Activated CD4-positive, CD25-positive, alpha-beta regulatory T cell treated with anti-CD3 and anti-CD28 coated beads, Interleukin-2, amount 50 U/mL, for 24 hours (primary cell): ENCODE data around the gene DRC3.

Source experiments
- ATAC-seq, 2 donors: fragments of 150-1000 bp; cut with Tn5 transposase; one replicate each; pipeline ENCODE4 v1.10.0; 2021; ENCODE audit warnings: mild to moderate bottlenecking in 1 of 2, moderate library complexity in 1 of 2

Gene DRC3

DNA sequence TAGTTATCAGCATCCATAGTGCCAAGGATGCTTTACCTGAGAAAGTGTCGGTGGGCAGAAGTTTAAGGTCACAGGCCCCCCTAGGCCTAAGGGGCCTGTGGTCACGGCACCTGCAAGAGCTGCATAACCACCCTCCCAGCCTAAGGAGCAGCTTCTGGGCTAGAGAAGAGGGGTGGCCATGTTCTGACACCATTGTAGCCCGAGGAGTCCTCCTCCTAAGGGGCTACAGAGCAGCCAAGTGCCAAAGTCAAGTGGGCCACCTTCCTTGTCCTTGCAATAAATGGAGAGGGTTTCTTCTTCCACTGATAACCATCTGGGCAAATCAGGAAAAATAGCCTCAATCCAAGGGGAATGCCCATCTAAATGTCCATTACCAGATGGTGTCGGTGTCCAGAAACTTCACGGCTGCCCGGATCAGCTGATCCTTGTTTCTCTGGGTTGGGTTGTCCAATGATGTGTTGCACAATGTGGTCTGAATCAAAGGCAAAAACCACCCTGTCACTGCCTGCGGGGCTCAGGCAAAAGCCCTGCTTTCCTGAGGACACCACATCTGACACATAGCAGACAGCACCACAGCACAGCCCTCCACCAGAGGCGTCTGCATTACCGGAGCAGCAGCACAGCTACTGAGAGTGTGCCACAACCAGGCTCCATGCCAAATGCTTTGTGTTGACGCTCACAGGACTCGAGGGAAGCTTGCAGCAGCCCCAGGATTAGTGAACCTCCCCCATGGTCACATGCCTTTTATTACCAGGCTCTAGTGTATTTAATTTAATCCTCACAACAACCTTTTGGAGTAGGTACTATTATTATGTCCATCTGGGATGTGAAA lies 53.5 kb downstream of the DRC3 start:
- no peak for ATAC-seq

- no peak for ATAC-seq
These were observed 54.6 kb downstream of the DRC3 start for GRCh38 chr17:18027280-18027679.

DNA sequence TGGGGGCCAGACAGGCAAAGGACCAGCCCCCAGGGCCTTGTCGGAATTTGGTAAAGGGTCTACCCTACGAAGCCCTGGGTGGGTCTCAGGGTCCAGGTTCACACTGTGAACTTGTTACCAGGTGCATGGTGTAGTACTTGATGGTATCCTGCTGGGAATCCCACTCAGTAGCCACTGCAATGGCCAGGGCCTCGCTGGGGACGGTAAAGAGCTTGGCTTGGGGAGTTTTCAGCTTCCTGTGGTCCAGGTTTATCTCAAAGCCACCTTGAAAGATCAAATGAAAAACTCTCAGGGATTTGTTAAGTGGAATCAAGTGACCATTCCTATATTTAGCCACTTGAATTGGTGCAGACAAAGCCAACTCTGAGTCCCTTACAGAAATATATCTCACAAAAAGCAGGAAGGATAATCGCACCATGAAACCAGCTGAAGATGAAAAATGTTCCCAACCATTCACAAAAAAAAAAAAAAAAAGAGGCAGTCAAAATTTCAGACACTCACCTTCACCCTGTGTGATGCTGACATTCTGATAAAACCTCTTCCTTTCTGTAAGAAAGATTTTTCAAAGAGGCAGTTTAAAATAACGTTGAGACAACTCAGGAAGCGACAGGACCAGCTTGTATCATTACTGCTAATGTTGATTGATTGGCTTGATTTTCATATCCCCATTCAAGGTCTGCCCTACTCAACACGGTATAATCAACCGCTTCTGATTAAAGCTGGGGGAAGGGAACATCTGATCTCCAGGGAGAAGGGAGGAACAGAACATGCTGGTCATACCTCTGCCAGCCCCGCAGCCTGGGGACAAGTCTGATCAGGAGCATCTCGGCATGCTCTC lies 55.7 kb downstream of the DRC3 start:
- no peak for ATAC-seq

DNA sequence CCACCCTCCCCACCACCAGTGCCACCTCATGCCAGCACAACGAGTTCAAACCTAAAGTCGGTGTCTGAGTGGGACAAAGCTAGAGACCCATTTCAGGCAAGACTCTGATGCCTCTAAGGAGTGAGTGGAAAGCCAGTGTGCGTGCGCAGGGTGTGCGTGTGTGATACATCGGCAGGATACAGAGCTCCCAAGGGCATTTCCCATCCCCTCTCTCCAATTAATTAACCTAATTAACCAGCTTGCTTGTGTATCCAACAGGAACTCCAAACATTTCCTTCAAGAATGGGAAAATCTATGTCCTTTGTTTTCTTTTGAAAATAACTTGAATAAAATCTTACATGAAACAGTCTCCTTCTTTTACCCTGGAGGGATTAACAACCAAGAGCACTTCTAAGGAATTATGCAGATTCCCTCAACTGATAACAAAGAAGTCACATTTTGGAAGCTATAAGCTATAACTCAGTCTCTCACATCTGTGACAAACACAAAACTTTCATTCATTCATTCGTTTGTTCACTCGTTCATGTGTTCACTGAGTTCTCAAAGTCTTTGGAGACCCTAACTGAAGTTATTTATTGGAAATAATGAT lies 56.4 kb downstream of the DRC3 start:
- no peak for ATAC-seq

DNA sequence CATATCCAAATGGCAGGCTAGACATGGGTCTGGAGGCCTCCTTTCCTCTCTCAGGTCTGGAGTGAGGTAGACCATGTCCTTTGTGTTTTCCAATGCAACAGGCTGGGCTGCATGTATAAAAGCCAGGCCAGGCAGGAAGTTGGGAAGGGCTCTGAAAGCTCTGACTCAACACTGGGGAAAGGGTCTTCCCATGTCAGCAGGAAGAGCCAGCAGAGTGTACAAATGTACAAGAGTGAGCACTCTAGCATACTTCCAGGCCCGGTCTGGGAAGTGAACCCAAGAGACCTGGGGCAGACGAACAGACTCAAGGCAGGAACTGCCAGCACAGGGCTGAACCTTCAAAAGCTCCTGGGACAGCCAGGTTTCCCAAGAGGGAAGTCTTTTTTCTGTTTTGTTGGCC lies 59.3 kb downstream of the DRC3 start:
- ATAC-seq, result no peak

- ATAC-seq, result peak; percentile 57 to 64
These were observed 60.9 kb downstream of the DRC3 start for GRCh38 chr17:18033442-18034099.

GRCh38 chr17:18035704-18036103 lies 63.0 kb downstream of the DRC3 start:
- no peak for ATAC-seq

DNA sequence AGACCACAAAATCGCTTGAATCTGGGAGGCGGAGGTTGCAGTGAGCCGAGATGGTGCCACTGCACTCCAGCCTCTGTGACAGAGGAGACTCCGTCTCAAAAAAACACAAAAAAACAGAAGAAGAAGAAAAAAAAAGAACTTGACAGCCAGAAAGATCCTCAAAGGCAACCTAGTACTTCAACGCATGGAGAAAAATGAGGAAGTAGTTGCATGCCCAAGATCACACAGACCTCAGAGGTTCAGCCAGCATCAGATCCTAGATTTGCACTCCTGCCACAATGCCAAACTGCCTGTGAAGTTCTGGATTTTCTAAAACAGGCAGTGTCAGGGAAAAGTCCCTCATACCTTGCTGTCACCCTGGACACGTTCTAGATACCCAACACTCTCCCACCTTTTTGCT lies 64.8 kb downstream of the DRC3 start:
- ATAC-seq, result no peak

GRCh38 chr17:18038149-18038850 lies 65.6 kb downstream of the DRC3 start:
- peak; percentile 49 to 59 for ATAC-seq

- peak; percentile 88 to 90 for ATAC-seq
These were observed 66.3 kb downstream of the DRC3 start, which contains the start of the genes ATPAF2 and GID4 for GRCh38 chr17:18038861-18039534. Gene ATPAF2 (minus strand): TSS chr17:18039168. CDS start chr17:18039013, 155 bp downstream. Gene GID4 (plus strand): TSS chr17:18039408. CDS start chr17:18039465, 57 bp downstream.

GRCh38 chr17:18039535-18040260 lies 67.0 kb downstream of the DRC3 start:
- peak; percentile 6 to 12 for ATAC-seq

- no peak for ATAC-seq
These were observed 67.7 kb downstream of the DRC3 start for GRCh38 chr17:18040261-18040858.

DNA sequence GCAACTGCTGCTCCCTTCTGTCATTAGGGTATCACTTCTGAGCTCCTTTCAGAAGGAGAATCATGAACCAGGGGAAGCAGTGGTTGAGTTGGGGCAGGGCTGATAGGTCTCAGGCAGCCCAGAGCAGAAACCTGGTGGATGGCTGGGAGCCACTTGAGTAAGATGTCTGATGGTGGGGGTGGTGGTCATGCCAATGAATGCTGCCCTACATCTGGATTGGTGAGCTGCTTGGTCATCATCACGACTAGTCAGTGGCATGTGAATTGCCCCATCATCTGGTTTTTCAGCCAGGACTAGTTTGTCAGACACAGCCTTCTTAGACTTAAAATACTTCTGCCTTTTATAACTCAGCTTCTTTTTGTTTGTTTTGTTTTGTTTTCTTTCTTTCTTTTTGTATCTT lies 69.1 kb downstream of the DRC3 start:
- no peak for ATAC-seq

DNA sequence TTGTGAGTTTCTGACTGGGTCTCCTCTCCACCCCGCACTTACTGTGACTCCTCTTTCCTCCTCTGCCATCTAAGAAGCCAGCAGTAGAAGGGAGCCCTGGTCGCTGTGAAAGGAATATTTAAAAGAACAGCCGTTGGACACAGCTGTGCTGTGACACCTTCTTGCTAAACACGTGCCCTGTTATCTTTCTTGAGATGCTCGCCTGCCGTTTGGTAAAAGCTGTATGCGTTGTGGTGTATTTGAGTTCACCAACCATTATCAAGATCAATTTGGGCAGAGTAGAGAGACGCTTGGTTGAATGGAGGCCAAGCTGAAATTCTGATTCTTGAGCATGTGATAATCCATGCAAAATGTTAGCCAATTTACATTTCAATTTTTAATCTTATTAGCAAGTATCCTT lies 70.3 kb downstream of the DRC3 start:
- no peak for ATAC-seq

DNA sequence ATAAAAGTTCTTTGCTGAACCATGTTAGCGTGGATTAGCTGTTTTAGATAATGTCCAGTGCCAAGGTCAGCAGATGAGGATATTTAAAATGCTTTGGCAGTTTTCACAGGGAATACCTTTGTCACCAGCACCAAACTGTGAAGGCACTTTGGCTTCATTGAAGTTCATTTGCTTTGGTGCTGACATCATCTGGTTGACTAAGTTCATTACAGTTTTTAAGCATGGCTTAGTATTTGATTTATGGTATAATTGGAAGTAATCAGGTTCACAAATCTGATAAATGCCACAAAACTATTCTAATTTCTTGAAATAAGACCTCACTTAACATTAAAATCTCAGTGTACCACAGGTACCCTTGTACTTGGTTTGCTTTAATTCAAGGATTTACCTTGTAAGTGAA lies 70.8 kb downstream of the DRC3 start:
- ATAC-seq, result no peak

DNA sequence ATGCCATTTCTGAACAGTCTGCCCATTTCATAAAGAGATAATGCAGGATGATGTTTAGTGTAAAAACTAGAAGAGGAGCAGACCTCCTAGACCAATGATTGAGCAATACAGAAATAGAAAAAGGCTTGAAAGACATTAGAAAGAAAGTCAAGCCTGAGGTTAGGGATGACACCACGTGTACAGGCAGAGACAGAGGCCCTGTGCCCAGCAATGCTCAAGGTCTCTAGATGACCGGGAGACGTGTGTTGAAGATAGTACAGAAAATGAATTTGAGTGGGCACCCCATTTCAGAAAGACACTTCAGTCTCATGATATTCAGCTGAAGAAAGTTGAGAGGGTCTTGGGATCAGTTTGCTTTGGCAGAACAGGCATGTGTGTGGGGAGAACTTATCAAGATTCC lies 71.9 kb downstream of the DRC3 start:
- ATAC-seq, result no peak

- ATAC-seq, result no peak
These were observed 73.2 kb downstream of the DRC3 start for GRCh38 chr17:18045691-18046350.

GRCh38 chr17:18055597-18055996 lies 82.9 kb downstream of the DRC3 start:
- ATAC-seq, result no peak

- no peak for ATAC-seq
These were observed 83.6 kb downstream of the DRC3 start for GRCh38 chr17:18056214-18056613.

DNA sequence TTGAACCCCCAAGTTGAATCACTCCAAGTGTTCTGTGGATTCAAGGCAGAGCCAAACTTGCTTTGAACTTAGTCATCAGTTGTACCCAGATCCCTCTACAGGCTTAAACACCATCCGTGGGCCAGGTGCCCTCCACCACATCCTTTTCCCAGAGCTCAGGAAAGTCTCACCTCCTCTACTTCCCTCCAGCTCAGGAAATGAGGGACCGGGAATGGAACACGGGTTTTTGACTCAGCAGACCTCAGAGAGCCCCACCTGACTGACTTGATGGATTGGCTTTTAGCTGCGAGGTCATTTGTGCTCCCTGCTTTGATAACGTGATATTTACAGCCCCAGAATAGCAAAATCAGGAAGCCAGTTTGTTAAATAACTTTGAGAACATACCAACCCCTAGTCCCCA lies 86.6 kb downstream of the DRC3 start:
- no peak for ATAC-seq
